Brain microvascular endothelial cell (primary cell): ENCODE results near the gene HOXB8.
A peak's percentile ranks its signal among the peaks of the same experiment; 100 is the strongest.

Experiments used
- DNase-seq: peaks from one replicate; pipeline ENCODE4 v3.0.0-alpha.2; 2020
- H3K27ac ChIP-seq: fragments of 250-450 bp; sonication (Bioruptor Pico); 2 replicates; pipeline ENCODE4 v1.5.1; 2020; ENCODE audit warnings: mild to moderate bottlenecking, moderate library complexity
- H3K27me3 ChIP-seq: fragments of 250-450 bp; sonication (Bioruptor Pico); replicated peaks from 2 replicates; pipeline ENCODE4 v1.5.1; 2020; ENCODE audit warnings: mild to moderate bottlenecking
- H3K36me3 ChIP-seq: fragments of 250-450 bp; sonication (Bioruptor Pico); replicated peaks from 2 replicates; pipeline ENCODE4 v1.5.1; 2020; ENCODE audit warnings: mild to moderate bottlenecking
- H3K4me3 ChIP-seq: 2 replicates; pipeline ENCODE4 v1.5.1; 2011; ENCODE audit warnings: low read depth, mild to moderate bottlenecking, control low read depth, low read length, moderate library complexity
- CTCF ChIP-seq: IDR thresholded peaks from 2 replicates; pipeline ENCODE4 v1.5.1; 2011; ENCODE audit warnings: low read depth, mild to moderate bottlenecking, moderate library complexity, low read length, control low read depth, inconsistent platforms; ENCODE audit errors: missing control alignments
- in situ Hi-C: cut with HindIII; loops from 2 replicates; pipeline ENCODE4 v1.10.0; 2017; ENCODE audit warnings: low sequenced_read_pairs, low pct_ligation_motif_present

Gene HOXB8

DNA sequence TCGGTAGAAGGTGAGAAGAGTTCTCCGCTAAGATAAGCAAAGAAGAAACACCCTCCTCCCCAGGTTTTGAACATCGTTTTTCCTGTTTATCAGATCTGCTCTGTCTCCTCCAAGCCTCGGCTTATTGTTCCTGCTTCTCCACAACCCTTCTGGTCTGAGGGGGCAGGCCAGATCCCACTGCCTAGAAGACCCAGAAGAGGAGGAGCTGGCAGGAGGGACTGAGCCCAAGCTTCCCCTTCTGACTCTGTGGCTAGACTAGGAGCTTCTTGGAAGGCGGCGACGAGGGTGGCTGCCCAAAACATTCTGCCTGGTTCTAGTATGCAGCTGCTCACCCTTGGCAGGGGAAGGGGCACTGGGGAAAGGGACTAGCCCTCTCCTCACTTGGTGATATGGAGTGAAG is 16.4 kb downstream of the HOXB8 start:
- H3K36me3 ChIP-seq, result no peaks in the 10 kb centered on the region
- in situ Hi-C loops, result no loop called here
- H3K27ac ChIP-seq, result no peak overlapping the region
- TF ChIP-seq CTCF, result no peak
- no peak overlapping the region for H3K4me3 ChIP-seq
- DNase-seq, result no peak
- peaks cover 100% of the 10 kb centered on the region for H3K27me3 ChIP-seq

DNA sequence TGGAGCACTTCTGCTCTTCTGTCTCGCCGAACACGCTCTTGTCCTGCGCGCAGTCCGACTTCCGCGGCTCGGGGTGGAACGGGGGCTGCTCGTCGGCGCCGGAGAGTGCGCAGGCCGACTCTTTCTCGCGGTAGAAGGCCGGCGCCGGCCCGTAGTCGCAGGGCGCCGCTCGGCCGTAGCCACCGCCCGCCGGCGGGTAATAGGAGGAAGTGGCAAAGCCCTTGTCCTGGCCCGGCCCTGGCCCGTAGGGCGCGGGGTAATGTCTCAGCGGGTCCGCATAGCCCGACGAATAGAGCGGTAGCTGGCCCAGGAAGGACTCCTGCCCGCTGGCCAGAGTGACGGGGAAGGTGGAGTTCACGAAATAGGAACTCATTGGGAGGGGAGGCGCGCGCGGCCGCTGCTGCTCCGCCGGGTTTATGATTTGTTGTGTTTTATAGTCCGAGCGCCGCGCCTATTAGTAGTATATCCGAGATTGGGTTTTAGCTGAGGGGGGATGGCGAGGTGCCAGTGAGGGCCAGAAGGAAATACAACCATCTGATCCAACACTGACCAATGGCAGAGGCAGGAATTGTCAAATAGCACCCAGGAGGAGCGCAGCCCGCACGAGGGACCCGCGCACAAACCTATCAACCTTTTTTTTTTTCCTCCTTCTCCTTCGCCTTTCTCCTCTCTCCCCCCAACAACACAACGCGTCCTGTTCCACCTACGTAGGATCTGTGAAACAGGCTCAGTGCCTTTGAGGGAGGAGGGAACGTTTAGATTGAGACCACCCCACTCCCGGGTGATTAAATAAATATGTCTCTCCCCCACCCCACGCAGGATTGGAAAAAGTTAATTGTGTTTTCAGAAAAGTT is 17.1 kb downstream of the HOXB8 start:
- no peaks in the 10 kb centered on the region for H3K36me3 ChIP-seq
- in situ Hi-C loops, result no loop called here
- TF ChIP-seq CTCF, result no peak
- H3K27ac ChIP-seq, result no peak overlapping the region
- peaks cover 98% of the 10 kb centered on the region for H3K27me3 ChIP-seq
- DNase-seq, result no peak
- peak overlapping the region; percentile 51 for H3K4me3 ChIP-seq

GRCh38 chr17:48597528-48597777 is 17.6 kb downstream of the HOXB8 start:
- in situ Hi-C loops, result no loop called here
- DNase-seq, result no peak
- Histone ChIP-seq H3K4me3 (peak overlapping the region; percentile 51), H3K36me3 (no peaks in the 10 kb centered on the region), H3K27ac (no peak overlapping the region), H3K27me3 (peaks cover 96% of the 10 kb centered on the region)
- TF ChIP-seq CTCF, result no peak

- Histone ChIP-seq H3K27me3 (peaks cover 96% of the 10 kb centered on the region), H3K36me3 (no peaks in the 10 kb centered on the region), H3K4me3 (peak overlapping the region; percentile 51), H3K27ac (no peak overlapping the region)
- no peak for TF ChIP-seq CTCF
- DNase-seq, result no peak
- in situ Hi-C loops, result no loop called here
These were observed 18.2 kb downstream of the HOXB8 start for GRCh38 chr17:48596735-48597527.

DNA sequence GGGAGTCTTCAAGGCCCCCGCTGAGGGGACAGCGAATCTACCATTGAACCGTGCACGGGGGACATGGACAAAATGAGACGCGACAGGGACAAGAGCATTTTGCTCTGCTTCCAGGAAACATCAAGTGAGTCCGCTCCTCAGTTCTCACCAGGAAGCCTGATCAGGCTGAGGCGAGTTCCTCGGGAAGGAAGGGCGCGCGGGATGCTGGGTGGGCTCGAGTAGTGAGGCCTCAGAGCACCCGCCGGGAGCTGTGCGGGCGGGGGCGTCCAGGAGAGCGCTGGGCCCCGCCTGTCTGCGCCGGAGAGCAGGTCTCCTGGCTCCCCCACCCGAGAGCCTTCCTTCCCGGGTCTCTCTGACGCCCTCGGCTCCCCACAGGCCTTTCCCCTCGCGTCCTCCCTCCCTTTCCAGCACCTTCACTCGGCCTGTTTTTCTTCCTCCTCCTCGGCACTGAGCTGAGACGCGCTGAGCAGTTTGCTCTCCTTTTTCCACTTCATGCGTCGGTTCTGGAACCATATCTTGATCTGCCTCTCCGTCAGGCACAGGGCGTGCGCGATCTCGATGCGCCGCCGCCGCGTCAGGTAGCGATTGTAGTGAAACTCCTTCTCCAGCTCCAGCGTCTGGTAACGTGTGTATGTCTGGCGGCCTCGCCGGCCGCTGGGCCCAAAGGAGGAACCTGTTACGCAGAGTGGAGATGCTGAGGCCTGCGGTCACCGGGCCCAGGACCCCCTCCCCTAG is 18.9 kb downstream of the HOXB8 start:
- Histone ChIP-seq H3K27me3 (peaks cover 96% of the 10 kb centered on the region), H3K4me3 (peak overlapping the region; percentile 51), H3K36me3 (no peaks in the 10 kb centered on the region), H3K27ac (no peak overlapping the region)
- TF ChIP-seq CTCF, result no peak
- DNase-seq, result no peak
- in situ Hi-C loops, result no loop called here
